Measurements from ENCODE around the gene DLG2. TPM values are rescaled to one million over a fixed set of nuclear protein-coding genes. Genes with fewer than 3 reads are reported as not detected.
A peak's percentile ranks its signal among the peaks of the same experiment; 100 is the strongest.

DLG2 gene
- total RNA-seq, 1 donor from 2014 or later = 0.43 TPM

GRCh38 chr11:84532364-84532763, 1094.8 kb downstream of the DLG2 start:
- intact Hi-C loops (cut with DNase I) = no loop called here
- H3K27me3 ChIP-seq = no peaks in the 10 kb centered on the region
- TF ChIP-seq, protein P1, sequence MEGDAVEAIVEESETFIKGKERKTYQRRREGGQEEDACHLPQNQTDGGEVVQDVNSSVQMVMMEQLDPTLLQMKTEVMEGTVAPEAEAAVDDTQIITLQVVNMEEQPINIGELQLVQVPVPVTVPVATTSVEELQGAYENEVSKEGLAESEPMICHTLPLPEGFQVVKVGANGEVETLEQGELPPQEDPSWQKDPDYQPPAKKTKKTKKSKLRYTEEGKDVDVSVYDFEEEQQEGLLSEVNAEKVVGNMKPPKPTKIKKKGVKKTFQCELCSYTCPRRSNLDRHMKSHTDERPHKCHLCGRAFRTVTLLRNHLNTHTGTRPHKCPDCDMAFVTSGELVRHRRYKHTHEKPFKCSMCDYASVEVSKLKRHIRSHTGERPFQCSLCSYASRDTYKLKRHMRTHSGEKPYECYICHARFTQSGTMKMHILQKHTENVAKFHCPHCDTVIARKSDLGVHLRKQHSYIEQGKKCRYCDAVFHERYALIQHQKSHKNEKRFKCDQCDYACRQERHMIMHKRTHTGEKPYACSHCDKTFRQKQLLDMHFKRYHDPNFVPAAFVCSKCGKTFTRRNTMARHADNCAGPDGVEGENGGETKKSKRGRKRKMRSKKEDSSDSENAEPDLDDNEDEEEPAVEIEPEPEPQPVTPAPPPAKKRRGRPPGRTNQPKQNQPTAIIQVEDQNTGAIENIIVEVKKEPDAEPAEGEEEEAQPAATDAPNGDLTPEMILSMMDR (IDR thresholded peaks at IDR 0.05) = no peak
- no peaks in the 10 kb centered on the region for H3K4me1 ChIP-seq
- H3K27ac ChIP-seq = no peak overlapping the region
- no peaks in the 10 kb centered on the region for H3K9me3 ChIP-seq
- DNase-seq (ENCODE audit: low spot score in 2 of 2) = no peak
- no peak overlapping the region for H3K4me3 ChIP-seq
- no peaks in the 10 kb centered on the region for H3K36me3 ChIP-seq

- intact Hi-C loops (cut with DNase I) = no loop called here
- no peak for DNase-seq (ENCODE audit: low spot score in 2 of 2)
- no peaks in the 10 kb centered on the region for H3K9me3 ChIP-seq
These were observed 1100.9 kb downstream of the DLG2 start for GRCh38 chr11:84526250-84526649.

GRCh38 chr11:84524422-84525051, 1102.6 kb downstream of the DLG2 start:
- DNase-seq (ENCODE audit: low spot score in 2 of 2) = no peak
- Histone ChIP-seq H3K27ac (no peak overlapping the region), H3K27me3 (no peaks in the 10 kb centered on the region), H3K4me3 (no peak overlapping the region), H3K9me3 (no peaks in the 10 kb centered on the region), H3K4me1 (no peaks in the 10 kb centered on the region), H3K36me3 (no peaks in the 10 kb centered on the region)
- intact Hi-C loops (cut with DNase I) = loop anchor here (5.0 kb wide), 1 partner anchor 137 kb away; no protein-coding TSS in a partner anchor
- TF ChIP-seq, protein P1 (IDR thresholded peaks at IDR 0.05) = peak in 1 of 3 experiments; percentile 42

More at GRCh38 chr11:84526250-84526649, 1100.9 kb downstream of the DLG2 start:
- Histone ChIP-seq H3K27me3 (no peaks in the 10 kb centered on the region), H3K27ac (no peak overlapping the region), H3K4me3 (no peak overlapping the region), H3K36me3 (no peaks in the 10 kb centered on the region), H3K4me1 (no peaks in the 10 kb centered on the region)
- TF ChIP-seq, protein P1 (IDR thresholded peaks at IDR 0.05) = no peak

- no peak for DNase-seq (ENCODE audit: low spot score in 2 of 2)
- no peaks in the 10 kb centered on the region for H3K36me3 ChIP-seq
- TF ChIP-seq, protein P1 (IDR thresholded peaks at IDR 0.05) = no peak
- no peaks in the 10 kb centered on the region for H3K27me3 ChIP-seq
- no peaks in the 10 kb centered on the region for H3K9me3 ChIP-seq
- H3K27ac ChIP-seq = no peak overlapping the region
- no peak overlapping the region for H3K4me3 ChIP-seq
- intact Hi-C loops (cut with DNase I) = loop anchor here (5.0 kb wide), 1 partner anchor 135 kb away; no protein-coding TSS in a partner anchor
- H3K4me1 ChIP-seq = no peaks in the 10 kb centered on the region
These were observed 1104.8 kb downstream of the DLG2 start for GRCh38 chr11:84522331-84522730.

GRCh38 chr11:84518631-84519183, 1108.4 kb downstream of the DLG2 start:
- intact Hi-C loops (cut with DNase I) = no loop called here
- H3K36me3 ChIP-seq = no peaks in the 10 kb centered on the region
- H3K9me3 ChIP-seq = no peaks in the 10 kb centered on the region
- no peaks in the 10 kb centered on the region for H3K4me1 ChIP-seq
- H3K4me3 ChIP-seq = no peak overlapping the region
- no peak for DNase-seq (ENCODE audit: low spot score in 2 of 2)
- no peak overlapping the region for H3K27ac ChIP-seq
- TF ChIP-seq, protein P1 (IDR thresholded peaks at IDR 0.05) = no peak
- H3K27me3 ChIP-seq = no peaks in the 10 kb centered on the region
